ENCODE data around the gene EPS15. TPM values are rescaled to one million over a fixed set of nuclear protein-coding genes. Genes with fewer than 3 reads are reported as not detected.
A peak's percentile ranks its signal among the peaks of the same experiment; 100 is the strongest.

Gene EPS15
- total and polyA plus RNA-seq, 2 donors: 28.9 to 35.3 TPM

GRCh38 chr1:51519865-51520699, 1.0 kb upstream of the EPS15 start:
- 93% methylated on average over 8 of the region's 8 CpGs for WGBS
- Histone ChIP-seq H3K36me3 (ENCODE audit: control insufficient read depth in 2 of 2, insufficient read depth in 2 of 2, low read length in 1 of 2) (no peaks in the 10 kb centered on the region), H3K9me3 (ENCODE audit: control insufficient read depth in 2 of 2, insufficient read depth in 1 of 2, low read length in 1 of 2) (no peaks in the 10 kb centered on the region), H3K27me3 (ENCODE audit: control insufficient read depth in 2 of 2, insufficient read depth in 1 of 2, low read length in 1 of 2) (no peaks in the 10 kb centered on the region), H3K27ac (ENCODE audit: low read depth in 1 of 2, low read length in 1 of 2) (no peak overlapping the region), H3K4me1 (ENCODE audit: control insufficient read depth in 2 of 2, insufficient read depth in 2 of 2, low read length in 2 of 2) (peaks cover 7 to 14% of the 10 kb centered on the region in 2 donors), H3K4me3 (ENCODE audit: low read length in 2 of 2) (no peak overlapping the region)
- no peak for DNase-seq (ENCODE audit: low read depth in 6 of 9, low spot score in 9 of 9)

- under 1% methylated on average over 52 of the region's 52 CpGs for WGBS
- Histone ChIP-seq H3K27ac (ENCODE audit: low read depth in 1 of 2, low read length in 1 of 2) (peak overlapping the region; percentile 68 to 86), H3K9me3 (ENCODE audit: control insufficient read depth in 2 of 2, insufficient read depth in 1 of 2, low read length in 1 of 2) (no peaks in the 10 kb centered on the region), H3K27me3 (ENCODE audit: control insufficient read depth in 2 of 2, insufficient read depth in 1 of 2, low read length in 1 of 2) (no peaks in the 10 kb centered on the region), H3K4me3 (ENCODE audit: low read length in 2 of 2) (peak overlapping the region; percentile 74 to 80), H3K36me3 (ENCODE audit: control insufficient read depth in 2 of 2, insufficient read depth in 2 of 2, low read length in 1 of 2) (no peaks in the 10 kb centered on the region), H3K4me1 (ENCODE audit: control insufficient read depth in 2 of 2, insufficient read depth in 2 of 2, low read length in 2 of 2) (peaks cover 7 to 14% of the 10 kb centered on the region in 2 donors)
- DNase-seq (ENCODE audit: low read depth in 6 of 9, low spot score in 9 of 9): peak in 3 of 9 donors; percentile 16 to 52 (median 18)
Measured at GRCh38 chr1:51518586-51519047, 449 bp downstream of the EPS15 start.

GRCh38 chr1:51518033-51518585, 957 bp downstream of the EPS15 start:
- no peaks in the 10 kb centered on the region for H3K27me3 ChIP-seq (ENCODE audit: control insufficient read depth in 2 of 2, insufficient read depth in 1 of 2, low read length in 1 of 2)
- DNase-seq (ENCODE audit: low read depth in 6 of 9, low spot score in 9 of 9): peak in 4 of 9 donors; percentile 19 to 70 (median 38)
- WGBS: under 1% methylated on average over 20 of the region's 20 CpGs
- H3K36me3 ChIP-seq (ENCODE audit: control insufficient read depth in 2 of 2, insufficient read depth in 2 of 2, low read length in 1 of 2): no peaks in the 10 kb centered on the region
- H3K9me3 ChIP-seq (ENCODE audit: control insufficient read depth in 2 of 2, insufficient read depth in 1 of 2, low read length in 1 of 2): no peaks in the 10 kb centered on the region
- H3K4me3 ChIP-seq (ENCODE audit: low read length in 2 of 2): peak overlapping the region; percentile 74 to 80
- H3K4me1 ChIP-seq (ENCODE audit: control insufficient read depth in 2 of 2, insufficient read depth in 2 of 2, low read length in 2 of 2): peaks cover 7 to 14% of the 10 kb centered on the region in 2 donors
- peak overlapping the region; percentile 56 to 86 for H3K27ac ChIP-seq (ENCODE audit: low read depth in 1 of 2, low read length in 1 of 2)

DNA sequence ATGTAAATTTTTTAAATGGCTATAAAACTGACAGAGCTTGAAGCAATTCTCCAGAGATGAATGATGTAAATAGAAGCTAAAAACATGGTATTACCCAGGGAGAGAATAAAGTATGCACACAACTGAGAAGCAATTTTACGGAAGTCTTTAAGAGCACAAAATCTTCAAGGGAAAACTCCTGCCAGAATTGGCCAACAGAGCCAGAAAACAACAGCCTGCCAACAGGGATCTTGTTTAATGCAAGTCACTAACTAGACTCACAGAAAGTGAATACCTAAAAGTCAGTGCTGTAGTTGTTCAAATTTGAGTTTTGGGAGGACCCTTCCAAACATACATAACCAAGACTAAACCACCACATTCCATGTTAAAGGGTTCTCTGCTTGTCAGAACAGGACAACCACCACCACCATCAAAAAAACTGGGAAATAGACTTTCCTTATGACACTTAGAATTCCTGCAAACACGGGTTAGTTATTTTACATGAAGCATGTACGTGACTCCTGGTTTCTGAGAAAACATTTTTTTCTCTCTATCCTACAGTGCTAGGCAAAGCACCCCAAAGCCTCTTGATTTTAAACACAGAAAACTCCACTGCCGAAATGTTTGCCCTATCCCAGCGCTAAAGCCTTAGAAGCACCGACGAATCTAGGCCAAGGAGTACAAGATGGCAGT, 1.6 kb downstream of the EPS15 start:
- 19% methylated on average over 7 of the region's 7 CpGs for WGBS
- Histone ChIP-seq H3K27me3 (ENCODE audit: control insufficient read depth in 2 of 2, insufficient read depth in 1 of 2, low read length in 1 of 2) (no peaks in the 10 kb centered on the region), H3K4me3 (ENCODE audit: low read length in 2 of 2) (peak overlapping the region; percentile 74 to 80), H3K9me3 (ENCODE audit: control insufficient read depth in 2 of 2, insufficient read depth in 1 of 2, low read length in 1 of 2) (no peaks in the 10 kb centered on the region), H3K36me3 (ENCODE audit: control insufficient read depth in 2 of 2, insufficient read depth in 2 of 2, low read length in 1 of 2) (no peaks in the 10 kb centered on the region), H3K27ac (ENCODE audit: low read depth in 1 of 2, low read length in 1 of 2) (peak overlapping the region; percentile 56 to 86), H3K4me1 (ENCODE audit: control insufficient read depth in 2 of 2, insufficient read depth in 2 of 2, low read length in 2 of 2) (peaks cover 10 to 17% of the 10 kb centered on the region in 2 donors)
- DNase-seq (ENCODE audit: low read depth in 6 of 9, low spot score in 9 of 9): peak in 1 of 9 donors; percentile 18

- 70% methylated on average over 2 of the region's 2 CpGs for WGBS
- no peak for DNase-seq (ENCODE audit: low read depth in 6 of 9, low spot score in 9 of 9)
- Histone ChIP-seq H3K9me3 (ENCODE audit: control insufficient read depth in 2 of 2, insufficient read depth in 1 of 2, low read length in 1 of 2) (no peaks in the 10 kb centered on the region), H3K27me3 (ENCODE audit: control insufficient read depth in 2 of 2, insufficient read depth in 1 of 2, low read length in 1 of 2) (no peaks in the 10 kb centered on the region), H3K36me3 (ENCODE audit: control insufficient read depth in 2 of 2, insufficient read depth in 2 of 2, low read length in 1 of 2) (no peaks in the 10 kb centered on the region), H3K4me1 (ENCODE audit: control insufficient read depth in 2 of 2, insufficient read depth in 2 of 2, low read length in 2 of 2) (peaks cover 12 to 17% of the 10 kb centered on the region in 2 donors), H3K4me3 (ENCODE audit: low read length in 2 of 2) (no peak overlapping the region), H3K27ac (ENCODE audit: low read depth in 1 of 2, low read length in 1 of 2) (no peak overlapping the region)
Measured at GRCh38 chr1:51516649-51517158, 2.4 kb downstream of the EPS15 start.

DNA sequence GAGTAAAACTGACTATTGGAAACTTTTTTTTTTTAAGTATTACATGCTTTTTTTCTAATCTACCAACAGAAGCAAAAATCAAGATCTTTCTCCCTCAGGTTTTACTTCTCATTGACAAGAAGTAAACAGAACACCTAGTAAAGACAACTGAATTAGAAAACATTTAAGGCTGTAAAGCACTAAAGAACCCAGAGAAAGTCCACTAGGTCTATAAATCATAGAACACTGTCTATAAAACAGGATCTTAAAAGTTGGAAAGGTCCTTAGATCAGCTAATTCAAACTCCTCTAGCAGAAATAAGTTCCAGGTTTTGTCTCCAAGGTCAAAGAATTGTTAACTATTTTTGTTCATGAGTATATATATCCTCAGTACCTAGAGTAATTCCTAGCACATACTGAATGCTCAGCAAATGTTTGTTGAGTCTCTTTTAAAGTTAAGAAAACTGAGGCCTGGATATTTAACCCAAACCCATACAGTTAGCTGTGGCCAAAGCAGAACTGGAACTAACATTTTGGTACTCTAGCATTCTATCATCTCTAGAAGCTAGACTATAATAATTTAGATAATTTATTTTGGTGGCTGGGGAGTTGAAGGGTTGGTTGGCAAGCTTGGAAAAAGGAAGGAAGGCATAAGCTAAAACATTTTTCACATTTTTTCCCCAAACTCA, 3.0 kb downstream of the EPS15 start:
- Histone ChIP-seq H3K36me3 (ENCODE audit: control insufficient read depth in 2 of 2, insufficient read depth in 2 of 2, low read length in 1 of 2) (no peaks in the 10 kb centered on the region), H3K9me3 (ENCODE audit: control insufficient read depth in 2 of 2, insufficient read depth in 1 of 2, low read length in 1 of 2) (no peaks in the 10 kb centered on the region), H3K4me3 (ENCODE audit: low read length in 2 of 2) (no peak overlapping the region), H3K27ac (ENCODE audit: low read depth in 1 of 2, low read length in 1 of 2) (no peak overlapping the region), H3K27me3 (ENCODE audit: control insufficient read depth in 2 of 2, insufficient read depth in 1 of 2, low read length in 1 of 2) (no peaks in the 10 kb centered on the region), H3K4me1 (ENCODE audit: control insufficient read depth in 2 of 2, insufficient read depth in 2 of 2, low read length in 2 of 2) (peaks cover 12 to 17% of the 10 kb centered on the region in 2 donors)
- no peak for DNase-seq (ENCODE audit: low read depth in 6 of 9, low spot score in 9 of 9)

- H3K4me3 ChIP-seq (ENCODE audit: low read length in 2 of 2): no peak overlapping the region
- H3K27ac ChIP-seq (ENCODE audit: low read depth in 1 of 2, low read length in 1 of 2): no peak overlapping the region
- no peaks in the 10 kb centered on the region for H3K36me3 ChIP-seq (ENCODE audit: control insufficient read depth in 2 of 2, insufficient read depth in 2 of 2, low read length in 1 of 2)
- 99% methylated on average over 5 of the region's 5 CpGs for WGBS
- peaks cover 12 to 14% of the 10 kb centered on the region in 2 donors for H3K4me1 ChIP-seq (ENCODE audit: control insufficient read depth in 2 of 2, insufficient read depth in 2 of 2, low read length in 2 of 2)
- no peak for DNase-seq (ENCODE audit: low read depth in 6 of 9, low spot score in 9 of 9)
- no peaks in the 10 kb centered on the region for H3K27me3 ChIP-seq (ENCODE audit: control insufficient read depth in 2 of 2, insufficient read depth in 1 of 2, low read length in 1 of 2)
- H3K9me3 ChIP-seq (ENCODE audit: control insufficient read depth in 2 of 2, insufficient read depth in 1 of 2, low read length in 1 of 2): no peaks in the 10 kb centered on the region
Measured at GRCh38 chr1:51515312-51515960, 3.6 kb downstream of the EPS15 start.

DNA sequence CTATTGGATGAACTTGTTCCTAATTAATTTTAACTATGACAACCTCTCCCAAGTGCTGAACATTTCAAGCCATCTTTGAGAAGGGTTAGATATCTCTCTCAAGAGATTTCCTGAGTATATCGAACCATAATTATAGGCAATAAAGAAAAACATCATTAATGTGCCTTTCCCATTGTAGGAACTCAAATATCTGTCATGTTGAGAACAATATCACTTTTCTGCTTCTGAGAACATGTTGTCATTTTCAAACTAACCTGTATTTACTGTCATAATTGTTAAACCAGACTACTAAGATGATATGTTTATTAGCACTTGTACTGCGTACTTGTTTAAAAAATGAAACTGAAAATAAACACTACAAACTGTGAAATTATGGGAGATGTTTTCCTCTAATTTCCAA, 4.3 kb downstream of the EPS15 start:
- H3K36me3 ChIP-seq (ENCODE audit: control insufficient read depth in 2 of 2, insufficient read depth in 2 of 2, low read length in 1 of 2): no peaks in the 10 kb centered on the region
- H3K4me3 ChIP-seq (ENCODE audit: low read length in 2 of 2): no peak overlapping the region
- 55% methylated on average over 2 of the region's 2 CpGs for WGBS
- H3K27me3 ChIP-seq (ENCODE audit: control insufficient read depth in 2 of 2, insufficient read depth in 1 of 2, low read length in 1 of 2): no peaks in the 10 kb centered on the region
- H3K4me1 ChIP-seq (ENCODE audit: control insufficient read depth in 2 of 2, insufficient read depth in 2 of 2, low read length in 2 of 2): peaks cover 12 to 13% of the 10 kb centered on the region in 2 donors
- H3K9me3 ChIP-seq (ENCODE audit: control insufficient read depth in 2 of 2, insufficient read depth in 1 of 2, low read length in 1 of 2): no peaks in the 10 kb centered on the region
- H3K27ac ChIP-seq (ENCODE audit: low read depth in 1 of 2, low read length in 1 of 2): no peak overlapping the region
- DNase-seq (ENCODE audit: low read depth in 6 of 9, low spot score in 9 of 9): no peak

Measured in thymus (tissue), 11 donors.